Heart left ventricle (tissue), 13 donors: ENCODE data around the gene PCDHB16.
A peak's percentile ranks its signal among the peaks of the same experiment; 100 is the strongest.

Experiments
- CTCF ChIP-seq, 12 donors: fragments of 200-600 bp; sonication (generic) in 4 of 12; IDR thresholded peaks; one replicate each; pipeline versions ENCODE4 v1.5.0 to v1.8.0; 2018 to 2022; ENCODE audit warnings: antibody characterized with exemption in 12 of 12, mild to moderate bottlenecking in 5 of 12
- POLR2A ChIP-seq, 2 donors: fragments of 450-650 bp; IDR thresholded peaks; one replicate each; pipeline ENCODE4 v1.6.1; 2017; ENCODE audit warnings: antibody characterized with exemption in 2 of 2, mild to moderate bottlenecking in 2 of 2, moderate library complexity in 2 of 2
- donor health status: ischemic (EF 13 %, LVEDD 7.1; RV severe dilation, severe dysfunction).
- donor health status: DM: no; HTN: yes; CAD: no.
- donor health status: DM: no; HTN: no; CAD: no.
- donor health status: ischemic (EF 25% LVEDD 6.9; RV normal size, moderate dysfunction).
- donor health status: ischemic (EF 25% LVEDD 5.7; RV mildly dilated, moderate dysfunction).
- donor health status: ischemic (EF 35%, LVEDD 5.7; RV mildly dilated, moderate dysfunction).
- donor health status: nonischemic (EF 11% LVEDD 7.7; RV severe dilation, severe dysfunction).
- donor health status: DM: yes; HTN: yes; CAD: no.
- donor health status: PGD.
- donor health status: ischemic (EF 29% LVEDD 5.4; RV normal size, mild dysfunction).
- donor health status: nonischemic (EF 23%, LVEDD 6.1; RV moderate dilation, normal function).

GRCh38 chr5:141149812-141150211 is 32.4 kb upstream of the PCDHB16 start, which contains the start of gene PCDHB6:
- TF ChIP-seq CTCF (IDR thresholded peaks at IDR 0.05) (peak in 6 of 12 donors; percentile 17 to 44 (median 31)), POLR2A (IDR thresholded peaks at IDR 0.05) (no peak)
